HG02885 (cell line): Measurements from ENCODE around the gene FBXW7.

ENCODE experiments used
- ATAC-seq: cut with Tn5 transposase; IDR thresholded peaks from one replicate; pipeline ENCODE4 v1.9.1; 2021; ENCODE audit warnings: mild to moderate bottlenecking; ENCODE audit not compliant: unreplicated experiment, poor library complexity

Gene FBXW7

DNA sequence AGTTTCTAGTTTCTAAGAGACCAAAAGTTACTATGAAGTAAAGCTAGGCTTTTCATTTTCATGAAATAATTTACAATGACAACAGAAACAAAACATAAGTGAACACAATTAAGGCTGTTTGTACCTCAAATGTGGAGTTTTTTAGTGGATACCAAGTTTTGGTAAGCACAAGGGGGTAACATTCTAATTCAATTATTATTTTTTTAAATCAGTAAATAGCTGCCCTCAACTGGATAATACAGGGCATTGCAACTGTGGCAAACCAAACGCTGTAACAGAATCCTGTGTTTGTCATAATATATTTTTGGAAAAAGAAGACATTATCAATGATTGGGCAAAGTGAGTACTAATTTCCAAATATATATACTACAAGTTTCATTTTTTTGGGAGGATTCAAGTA, 150.3 kb downstream of the FBXW7 start:
- no peak for ATAC-seq

DNA sequence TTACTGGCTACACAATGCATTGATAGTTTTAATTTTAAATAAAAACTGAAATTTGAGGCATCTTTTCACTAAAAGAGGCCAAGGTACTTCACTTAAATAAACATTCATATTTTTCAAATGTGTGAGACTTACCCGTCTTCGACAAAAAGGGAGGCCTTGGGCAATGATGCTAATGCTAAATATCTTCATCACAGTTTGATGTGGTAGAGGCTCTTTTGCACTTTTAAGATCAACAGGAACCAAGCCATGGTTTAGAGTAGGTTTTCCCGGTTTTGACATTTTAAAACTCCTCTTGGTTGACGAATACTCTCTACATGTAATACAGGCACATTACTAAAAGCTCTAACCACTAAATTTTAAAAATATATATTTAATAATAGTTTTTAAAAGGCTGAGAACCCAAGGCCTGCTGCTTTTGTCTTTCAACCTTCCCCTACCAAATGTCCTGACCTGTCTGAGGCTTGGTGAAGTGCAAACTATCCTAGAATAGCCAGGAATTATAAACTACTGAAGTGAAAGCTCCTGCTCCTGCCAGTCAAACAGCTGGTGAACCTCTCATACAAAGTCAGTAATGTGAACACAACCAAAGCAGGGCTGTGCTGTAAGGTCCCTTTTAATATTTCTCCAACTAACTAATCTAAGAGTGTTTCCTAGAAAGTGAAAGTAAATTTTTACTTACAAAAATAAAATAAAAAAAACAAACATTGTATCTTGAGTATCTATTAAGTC, 153.7 kb downstream of the FBXW7 start:
- ATAC-seq = peak; percentile 62

DNA sequence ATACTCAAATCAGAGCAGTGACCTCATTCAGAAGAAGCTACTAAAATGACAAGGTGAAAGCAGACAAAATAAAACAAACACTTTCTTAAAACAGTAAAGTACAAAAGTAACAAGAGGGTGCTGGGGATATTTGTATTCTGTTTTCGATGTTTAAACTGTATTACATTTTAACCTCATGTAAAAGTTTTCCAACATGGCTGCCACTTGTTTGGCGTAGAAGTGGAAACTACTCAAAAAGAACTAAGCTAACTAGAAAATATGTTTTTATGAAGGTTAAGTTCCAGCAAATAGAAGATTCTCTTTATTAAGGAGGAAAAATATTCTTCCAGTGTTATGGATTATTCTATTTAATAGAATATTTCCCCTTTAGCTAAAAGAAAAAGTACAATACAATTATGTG, 155.0 kb downstream of the FBXW7 start:
- no peak for ATAC-seq

DNA sequence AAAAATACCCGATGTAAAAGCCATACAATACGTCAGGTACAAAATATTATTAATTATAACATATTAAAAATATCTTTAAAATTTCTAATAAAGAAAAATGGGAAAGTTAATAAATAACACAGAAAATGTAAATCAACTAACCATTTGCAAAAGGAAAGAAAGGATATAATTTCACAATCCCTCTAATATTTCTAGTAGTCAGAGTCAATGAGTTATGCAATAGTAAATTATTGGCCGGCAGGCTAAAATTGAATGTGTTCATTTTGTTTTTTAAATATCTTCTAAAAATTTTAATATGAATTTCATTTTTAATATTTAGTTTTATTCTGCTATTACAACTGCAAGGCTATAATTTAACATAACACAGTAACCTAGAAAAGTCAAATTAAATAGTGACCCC, 155.7 kb downstream of the FBXW7 start:
- ATAC-seq = no peak

DNA sequence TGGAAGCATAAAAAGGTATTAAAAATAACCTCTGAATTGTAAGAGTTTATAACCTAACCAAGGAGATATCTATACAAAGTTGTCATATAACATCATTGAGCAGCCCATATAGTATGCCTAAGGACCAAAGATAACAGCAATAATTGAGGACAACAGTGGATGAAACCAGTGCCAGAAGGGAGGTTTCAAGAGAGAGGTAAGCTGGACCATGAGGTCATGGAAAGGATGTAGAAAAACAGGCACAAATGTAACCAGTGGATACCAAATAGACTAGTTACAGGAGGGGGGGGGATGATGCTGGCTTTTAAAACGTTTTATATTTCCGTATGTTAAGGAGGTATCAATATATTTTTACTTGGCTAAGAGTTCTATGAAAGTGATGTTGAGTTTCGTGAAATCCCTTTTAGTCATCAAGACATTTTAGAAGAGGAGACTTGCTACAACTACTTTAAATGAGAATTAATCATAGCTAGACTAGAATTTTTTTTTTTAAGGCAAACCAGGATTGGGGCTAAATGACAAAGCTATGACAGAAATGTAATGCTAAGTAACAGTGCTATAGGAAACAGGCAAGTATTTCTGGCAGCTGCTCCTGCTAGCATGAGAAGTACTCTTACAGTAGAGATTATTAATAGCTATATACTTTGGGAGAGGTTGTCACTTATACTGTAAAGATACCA, 161.1 kb downstream of the FBXW7 start:
- peak; percentile 44 for ATAC-seq

DNA sequence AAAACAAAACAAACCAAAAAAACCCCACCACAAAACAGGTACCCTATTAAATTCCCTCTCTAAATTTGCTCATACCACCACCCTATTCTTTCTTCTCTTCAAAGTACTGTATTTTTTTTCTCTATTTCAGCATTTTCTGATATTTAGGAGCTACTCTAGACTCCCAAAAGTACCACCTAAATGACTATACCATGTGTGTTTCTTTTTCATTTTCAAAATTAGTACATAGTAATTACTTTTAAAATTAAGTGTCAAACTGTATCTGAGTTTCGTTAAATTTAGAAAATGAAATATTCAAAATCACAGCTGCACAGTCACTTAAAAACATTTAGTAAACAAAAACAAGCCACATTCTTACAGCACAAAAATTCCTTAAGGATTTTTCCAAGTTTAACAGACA, 161.7 kb downstream of the FBXW7 start:
- ATAC-seq = no peak

DNA sequence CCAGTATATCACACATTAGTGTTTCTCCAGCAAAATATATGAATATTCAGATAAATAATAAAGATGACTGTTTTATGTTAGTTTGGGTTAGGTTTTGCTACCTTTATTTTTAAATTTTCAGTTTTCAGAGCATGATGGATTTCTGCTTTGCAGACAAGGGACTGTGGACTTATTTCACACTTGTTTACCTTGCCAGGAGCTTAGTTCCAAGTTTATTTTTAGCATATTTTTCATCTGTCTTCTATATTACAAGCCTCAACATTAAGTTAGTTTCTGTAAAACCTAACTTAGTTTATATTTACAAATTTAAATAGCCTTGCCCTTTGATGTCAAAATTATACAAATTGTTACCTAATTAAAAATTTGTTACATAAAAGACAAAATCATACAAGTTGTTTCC, 163.4 kb downstream of the FBXW7 start:
- ATAC-seq = no peak

DNA sequence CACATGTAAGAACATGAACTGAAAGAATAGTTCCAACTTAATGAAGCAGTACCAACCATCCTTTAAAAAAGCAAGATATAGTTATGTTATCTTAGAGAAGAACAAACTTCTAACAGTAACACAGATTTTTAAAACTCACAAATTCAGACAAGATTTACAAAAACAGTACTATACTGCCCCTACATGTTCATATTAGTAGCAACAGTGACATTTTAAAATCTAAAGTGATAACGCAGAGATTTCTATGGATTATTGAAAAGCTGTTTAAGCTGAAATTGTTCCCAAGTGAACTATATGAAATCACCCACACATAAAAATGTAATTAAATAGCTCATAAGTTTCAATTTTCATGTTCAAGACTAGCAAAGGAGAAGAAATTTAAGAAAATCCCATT, 166.0 kb downstream of the FBXW7 start:
- no peak for ATAC-seq

DNA sequence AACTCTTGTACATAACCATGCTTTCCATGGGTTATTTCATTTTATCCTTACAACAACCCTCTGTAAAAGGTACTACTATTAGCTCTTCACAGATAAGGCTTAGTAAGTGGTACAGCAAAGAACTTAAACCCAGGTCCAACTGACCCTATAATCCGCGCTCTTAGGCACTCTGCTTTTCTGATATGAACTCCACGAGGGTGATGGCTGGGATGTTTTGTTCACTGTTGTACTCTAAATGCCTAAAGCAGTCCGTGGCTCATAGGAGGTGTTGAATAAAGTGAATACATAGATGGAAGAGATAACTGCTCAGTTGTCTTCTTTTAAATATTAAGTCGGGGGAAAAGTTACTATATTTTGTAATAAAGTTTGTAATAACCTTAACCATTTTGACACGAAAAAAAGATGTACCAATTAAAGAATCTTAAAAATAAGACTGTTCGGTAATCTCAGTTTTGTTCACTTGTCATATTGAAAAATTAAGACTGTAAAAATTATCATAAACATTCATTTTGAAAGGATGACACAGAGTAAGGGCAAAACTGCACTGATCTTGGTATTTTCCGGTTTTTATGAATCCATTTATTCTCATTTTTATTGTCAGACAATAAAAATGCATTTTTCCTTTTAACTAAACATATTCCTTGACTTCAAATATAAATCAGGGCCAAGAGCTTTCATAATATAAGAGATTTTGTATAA, 166.5 kb downstream of the FBXW7 start:
- no peak for ATAC-seq

DNA sequence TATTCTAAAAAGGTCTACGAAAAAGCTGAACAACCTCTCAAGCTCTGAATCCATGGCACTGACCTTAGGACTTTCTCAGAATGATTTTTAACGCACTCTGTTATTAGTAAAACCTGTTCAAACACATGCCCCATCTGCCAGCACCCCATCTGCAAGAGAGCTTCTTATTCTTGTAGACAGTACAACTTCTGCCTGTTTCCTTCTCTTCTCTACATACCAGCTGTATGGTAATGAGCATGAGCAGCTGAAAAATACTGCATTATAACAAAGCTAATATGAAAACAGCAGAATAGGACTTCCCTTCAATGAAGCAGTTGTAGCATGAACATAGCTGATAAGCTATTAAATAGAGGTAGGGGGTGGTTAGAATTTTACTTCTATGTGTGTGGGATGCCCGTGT, 167.9 kb downstream of the FBXW7 start:
- ATAC-seq = no peak

DNA sequence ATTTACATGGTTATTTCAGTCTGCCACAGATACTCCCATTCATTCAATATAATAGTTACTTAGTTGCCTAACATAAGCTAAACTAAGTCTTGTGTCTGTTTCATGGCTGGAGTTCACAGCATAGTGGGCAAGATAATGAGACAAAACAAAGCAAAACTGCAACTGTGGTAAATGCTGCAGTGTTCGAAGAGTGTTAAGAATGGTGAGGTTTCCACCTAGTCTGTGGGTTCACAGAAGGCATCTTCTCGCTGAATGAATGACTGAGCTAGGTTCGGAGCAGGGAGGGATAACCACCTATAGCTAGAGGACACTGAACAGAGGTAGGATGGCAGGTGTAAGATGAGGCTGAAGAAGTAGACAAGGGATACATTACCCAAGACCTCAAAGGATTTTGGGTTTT, 171.0 kb downstream of the FBXW7 start:
- ATAC-seq = peak; percentile 53

DNA sequence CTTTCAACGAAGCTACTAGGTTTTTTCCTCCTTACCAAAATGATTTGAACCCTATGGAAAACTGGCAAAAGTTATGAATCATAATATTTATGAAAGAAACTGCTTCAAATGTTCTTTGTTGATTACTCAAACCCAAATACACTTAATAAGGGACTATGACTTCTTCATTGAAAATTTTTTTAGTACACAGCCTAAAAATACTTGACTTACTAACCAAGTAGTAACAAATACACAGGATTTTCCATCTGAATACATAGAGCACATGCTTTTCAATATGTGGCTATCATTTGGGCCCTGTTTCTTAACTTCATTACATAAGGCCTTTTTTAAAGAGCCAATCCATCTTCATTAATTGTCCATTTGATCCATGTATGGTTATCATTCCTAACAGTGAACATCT, 171.5 kb downstream of the FBXW7 start:
- ATAC-seq = no peak

DNA sequence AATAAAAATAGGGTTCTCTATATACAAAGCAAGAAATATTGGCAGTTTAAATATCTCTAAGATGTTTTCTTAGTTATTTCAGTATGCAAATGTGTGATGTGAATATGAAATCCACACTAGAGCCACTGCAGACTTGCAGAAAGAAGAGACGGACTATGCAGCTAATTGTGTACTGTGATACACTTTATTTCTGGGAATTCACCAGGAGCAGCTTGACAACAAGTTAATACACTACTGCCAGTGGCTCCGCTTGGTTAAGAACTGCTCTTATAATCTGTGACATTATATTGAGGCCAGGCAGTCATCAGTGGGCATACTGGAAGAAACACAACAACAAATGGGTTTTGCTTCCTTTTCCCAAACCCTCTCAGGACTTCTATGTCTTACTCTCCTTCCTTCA, 172.0 kb downstream of the FBXW7 start:
- ATAC-seq = no peak

DNA sequence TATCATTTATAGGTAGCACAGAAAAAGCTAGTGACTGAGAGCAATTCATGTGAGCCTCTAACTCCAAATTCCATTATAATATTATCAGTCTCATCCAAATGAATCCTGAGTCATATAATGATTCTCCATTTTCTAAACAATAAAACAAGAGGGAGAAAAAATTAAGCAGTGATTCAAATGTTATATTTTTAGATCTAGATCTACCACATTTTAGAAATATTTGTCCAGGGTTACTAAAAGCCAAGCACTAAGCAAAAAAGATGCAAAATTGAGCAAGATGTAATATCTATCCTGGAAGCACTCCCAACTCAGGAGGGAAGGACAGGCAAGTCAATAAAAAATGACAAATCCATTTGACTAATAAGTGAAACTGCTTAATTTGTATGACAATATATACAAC, 172.8 kb downstream of the FBXW7 start:
- no peak for ATAC-seq

DNA sequence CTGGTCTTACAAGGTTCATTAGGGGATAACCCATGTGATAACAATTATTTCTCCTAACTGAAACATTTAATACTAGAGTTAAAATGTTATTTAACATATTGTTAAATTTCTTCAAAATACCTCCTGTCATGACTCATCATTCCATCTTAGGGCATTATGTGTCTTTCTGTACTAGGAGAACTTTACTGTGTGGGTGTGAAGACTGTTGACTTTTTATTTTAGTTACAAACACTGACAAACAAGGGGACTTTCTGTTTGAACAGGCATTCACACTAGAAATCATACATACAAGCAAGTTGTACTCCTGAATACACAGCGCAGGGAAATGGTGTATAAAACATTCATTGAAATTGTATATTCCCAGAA, 175.9 kb downstream of the FBXW7 start:
- ATAC-seq = peak; percentile 64

DNA sequence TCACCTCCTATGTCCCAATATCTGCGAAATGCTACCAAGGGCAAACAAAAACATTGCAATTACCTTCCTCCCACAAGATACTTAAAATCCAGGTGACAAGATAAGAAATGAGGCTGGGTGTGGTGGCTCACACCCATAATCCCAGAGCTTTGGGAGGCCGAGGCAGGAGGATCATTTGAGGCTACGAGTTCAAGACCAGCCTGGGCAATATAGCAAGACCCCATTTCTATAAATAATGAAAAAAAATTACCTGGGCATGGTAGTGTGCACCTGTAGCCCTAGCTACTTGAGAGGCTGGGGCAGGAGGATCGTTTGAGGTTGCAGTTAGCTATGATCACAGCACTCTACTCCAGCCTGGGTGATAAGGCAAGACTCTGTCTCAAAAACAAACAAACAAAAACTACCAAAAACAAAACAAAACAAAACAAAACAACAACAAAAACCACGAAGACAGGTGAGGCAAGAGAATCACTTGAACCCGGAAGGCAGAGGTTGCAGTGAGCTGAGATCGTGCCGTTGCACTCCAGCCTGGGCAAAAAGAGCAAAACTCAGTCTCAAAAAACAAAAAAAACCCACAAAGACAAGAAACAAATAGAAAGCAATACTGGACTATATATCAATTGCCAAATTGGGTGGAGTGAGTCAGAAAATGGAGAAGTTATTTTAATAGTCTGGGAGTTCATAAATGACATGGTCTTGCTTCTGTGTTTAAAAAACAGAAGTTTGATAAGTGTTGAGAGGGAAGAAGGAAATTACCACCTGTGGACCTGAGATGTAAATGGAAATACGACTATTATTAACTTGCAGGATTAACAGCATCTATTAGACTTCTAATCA, 176.5 kb downstream of the FBXW7 start:
- ATAC-seq = peak; percentile 78

DNA sequence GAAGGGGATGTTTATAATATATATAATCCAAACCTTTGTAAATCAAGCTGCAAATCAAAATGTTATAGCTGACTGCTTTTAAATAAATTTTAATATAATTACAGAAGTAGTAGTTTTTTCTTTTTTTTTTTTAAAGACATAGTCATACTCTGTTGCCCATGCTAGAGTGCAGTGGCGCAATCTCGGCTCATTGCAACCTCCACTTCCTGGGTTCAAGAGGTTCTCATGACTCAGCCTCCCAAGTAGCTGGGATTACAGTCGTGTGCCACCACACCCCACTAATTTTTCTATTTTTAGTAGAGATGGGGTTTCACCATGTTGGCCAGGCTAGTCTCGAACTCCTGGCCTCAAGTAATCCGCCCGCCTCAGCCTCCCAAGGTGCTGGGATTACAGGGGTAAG, 178.7 kb downstream of the FBXW7 start:
- ATAC-seq = no peak

DNA sequence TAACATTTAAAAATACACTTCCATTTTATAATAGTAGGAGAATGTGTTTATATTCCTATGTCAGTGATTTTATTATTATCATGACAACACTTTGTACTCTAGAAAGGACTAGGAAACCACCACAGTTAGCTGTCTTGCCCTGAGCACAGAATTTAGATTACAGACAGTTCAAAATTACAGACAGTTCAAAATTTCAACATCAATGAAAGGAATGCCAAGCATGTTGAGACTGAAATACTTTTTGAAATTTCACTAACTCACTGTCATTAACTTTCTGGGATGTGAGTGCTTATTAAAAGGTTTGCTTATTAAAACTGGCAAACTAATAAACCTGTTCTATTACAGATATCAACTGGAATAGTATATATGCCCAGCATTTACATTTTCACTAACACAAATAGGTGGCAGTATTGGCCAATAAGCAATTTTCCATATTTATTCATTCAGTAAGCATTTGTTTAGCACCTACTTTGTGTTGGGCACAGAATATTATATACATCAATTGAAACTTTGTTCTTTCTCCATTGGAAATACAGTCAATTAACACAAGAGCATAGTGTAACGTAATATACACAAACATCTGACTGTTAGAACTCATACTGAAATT, 179.4 kb downstream of the FBXW7 start:
- ATAC-seq = no peak

DNA sequence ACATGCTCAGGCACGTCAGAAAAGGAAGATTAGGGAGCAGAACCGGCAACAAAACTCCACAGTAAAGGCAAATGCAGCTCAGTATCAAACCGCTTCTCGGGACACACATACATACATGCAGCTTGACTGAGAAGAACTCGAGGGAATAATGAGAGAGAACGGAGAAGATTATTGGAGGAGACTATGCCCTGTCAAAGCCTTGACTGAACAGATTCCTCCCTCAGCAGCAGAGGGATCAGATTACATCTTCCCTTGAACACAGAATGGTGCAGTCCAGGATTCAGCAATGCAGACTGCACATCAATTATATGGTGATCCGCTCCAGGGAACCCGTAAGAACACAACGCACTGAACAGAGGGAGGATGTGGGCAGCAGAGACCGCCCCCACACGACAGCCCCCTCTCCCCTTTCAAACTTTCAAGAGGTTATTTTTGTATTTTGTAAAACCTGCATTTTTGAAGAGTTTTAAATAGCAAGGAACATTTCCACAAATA, 183.2 kb downstream of the FBXW7 start:
- ATAC-seq = peak; percentile 84

DNA sequence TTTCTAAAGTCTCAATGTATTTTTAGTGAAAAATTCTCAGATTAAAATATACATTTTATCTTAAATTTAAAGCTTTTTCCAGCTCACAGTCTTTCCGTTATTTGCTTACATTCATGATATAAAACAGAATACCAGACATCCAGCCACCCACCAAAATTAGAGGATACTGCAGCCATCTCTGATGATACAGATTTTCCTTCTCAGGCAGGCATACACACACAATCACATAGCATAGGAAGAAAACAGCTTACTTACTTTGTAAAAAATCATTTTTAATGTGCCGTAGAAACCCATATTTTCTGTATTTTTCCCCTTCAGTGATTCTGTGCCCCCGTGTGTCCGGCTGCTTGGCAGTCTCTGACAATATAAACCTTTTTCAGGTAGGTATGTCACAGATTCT, 183.7 kb downstream of the FBXW7 start:
- peak; percentile 17 for ATAC-seq
